Astrocyte (in vitro differentiated cells and primary cell): ENCODE data around the gene EFEMP1. TPM values are rescaled to one million over a fixed set of nuclear protein-coding genes. Genes with fewer than 3 reads are reported as not detected.

Experiments
- DNase-seq: peaks from one replicate; pipeline ENCODE4 v3.0.0-alpha.2; 2010; ENCODE audit warnings: low read depth
- FAIRE-seq: peaks from 2 replicates; lab custom pipeline; 2011; peaks lifted over from hg19 to GRCh38; lab: Jason Lieb, UNC
- H2AFZ ChIP-seq: 2 replicates; pipeline ENCODE4 v1.6.0; 2012; ENCODE audit warnings: low read depth, low read length, inconsistent platforms
- H3K27ac ChIP-seq: 2 replicates; pipeline ENCODE4 v1.5.1; 2011; ENCODE audit warnings: low read depth, low read length, inconsistent platforms
- H3K27me3 ChIP-seq: 2 replicates; pipeline ENCODE4 v1.6.0; 2011; ENCODE audit warnings: low read length, inconsistent platforms; ENCODE audit not compliant: insufficient read depth
- H3K36me3 ChIP-seq: 2 replicates; pipeline ENCODE4 v1.5.1; 2011; ENCODE audit warnings: low read length, inconsistent platforms; ENCODE audit not compliant: insufficient read depth
- H3K4me1 ChIP-seq: 2 replicates; pipeline ENCODE4 v1.5.1; 2011; ENCODE audit warnings: low read length, inconsistent platforms; ENCODE audit not compliant: insufficient read depth
- H3K4me2 ChIP-seq: 2 replicates; pipeline ENCODE4 v1.6.0; 2012; ENCODE audit warnings: low read length, inconsistent platforms
- H3K4me3 ChIP-seq: 2 replicates; pipeline ENCODE4 v1.5.1; 2011; ENCODE audit warnings: low read depth, mild to moderate bottlenecking, low read length, inconsistent platforms; ENCODE audit not compliant: insufficient read depth
- H3K79me2 ChIP-seq: 2 replicates; pipeline ENCODE4 v1.6.0; 2012; ENCODE audit warnings: mild to moderate bottlenecking, low read length, inconsistent platforms; ENCODE audit not compliant: insufficient read depth
- H3K9ac ChIP-seq: 2 replicates; pipeline ENCODE4 v1.6.0; 2012; ENCODE audit warnings: mild to moderate bottlenecking, low read length, inconsistent platforms
- H3K9me3 ChIP-seq: 2 replicates; pipeline ENCODE4 v1.5.1; 2012; ENCODE audit warnings: low read depth, mild to moderate bottlenecking, low read length, inconsistent platforms; ENCODE audit not compliant: insufficient read depth
- H4K20me1 ChIP-seq: 2 replicates; pipeline ENCODE4 v1.6.0; 2012; ENCODE audit warnings: low read length, inconsistent platforms; ENCODE audit not compliant: insufficient read depth
- H3K27ac Mint-ChIP-seq: one replicate; pipeline ENCODE4 v1.8.0; 2021; ENCODE audit warnings: mild to moderate bottlenecking, mixed read lengths; ENCODE audit not compliant: unreplicated experiment
- H3K27me3 Mint-ChIP-seq: one replicate; pipeline ENCODE4 v1.8.0; 2021; ENCODE audit warnings: low read depth, mixed read lengths; ENCODE audit not compliant: unreplicated experiment
- H3K36me3 Mint-ChIP-seq: one replicate; pipeline ENCODE4 v1.8.0; 2021; ENCODE audit warnings: low read depth, mixed read lengths; ENCODE audit not compliant: unreplicated experiment
- H3K4me1 Mint-ChIP-seq: one replicate; pipeline ENCODE4 v1.8.0; 2021; ENCODE audit warnings: low read depth, mixed read lengths; ENCODE audit not compliant: unreplicated experiment
- H3K4me3 Mint-ChIP-seq: one replicate; pipeline ENCODE4 v1.8.0; 2021; ENCODE audit warnings: mild to moderate bottlenecking, moderate library complexity, mixed read lengths; ENCODE audit not compliant: unreplicated experiment
- H3K9me3 Mint-ChIP-seq: one replicate; pipeline ENCODE4 v1.8.0; 2021; ENCODE audit warnings: mild to moderate bottlenecking, mixed read lengths; ENCODE audit not compliant: unreplicated experiment
- CTCF ChIP-seq: IDR thresholded peaks from 2 replicates; pipeline ENCODE4 v1.5.1; 2011; ENCODE audit warnings: low read depth, mild to moderate bottlenecking, inconsistent platforms, low read length, moderate library complexity; ENCODE audit not compliant: insufficient read depth
- EZH2 ChIP-seq: IDR thresholded peaks from 2 replicates; pipeline ENCODE4 v1.6.1; 2012; ENCODE audit warnings: mild to moderate bottlenecking, low read length, inconsistent platforms; ENCODE audit not compliant: insufficient read depth
- total RNA-seq: library from RNA; stranded (reverse); gene quantifications from 2 replicates; pipeline ENCODE4 v1.2.1, GENCODE V29; 2021

Gene EFEMP1
- total RNA-seq, 1 donor from 2014 or later, result 155 TPM

- DNase-seq, result no peak
- Histone ChIP-seq H4K20me1 (no peaks in the 10 kb centered on the region), H3K79me2 (no peaks in the 10 kb centered on the region), H3K4me2 (no peak overlapping the region), H3K4me3 (no peak overlapping the region), H3K36me3 (no peaks in the 10 kb centered on the region), H2AFZ (no peak overlapping the region), H3K27me3 (no peaks in the 10 kb centered on the region), H3K4me1 (peaks cover 34% of the 10 kb centered on the region), H3K9ac (no peak overlapping the region), H3K27ac (no peak overlapping the region), H3K9me3 (no peaks in the 10 kb centered on the region)
- Mint-ChIP-seq H3K9me3 (no peaks in the 10 kb centered on the region), H3K4me1 (peaks cover 30% of the 10 kb centered on the region), H3K36me3 (peaks cover 2% of the 10 kb centered on the region), H3K27me3 (no peaks in the 10 kb centered on the region), H3K27ac (no peak overlapping the region), H3K4me3 (no peak overlapping the region)
- FAIRE-seq, result no peak
- TF ChIP-seq EZH2, result no peak
- no peak for TF ChIP-seq CTCF
Observed at GRCh38 chr2:55860832-55861231, 62.8 kb downstream of the EFEMP1 start.

GRCh38 chr2:55859875-55860274, 63.7 kb downstream of the EFEMP1 start:
- H3K4me1 Mint-ChIP-seq, result peaks cover 28% of the 10 kb centered on the region

More at GRCh38 chr2:55859875-55860274, 63.7 kb downstream of the EFEMP1 start:
- Histone ChIP-seq H3K9me3 (no peaks in the 10 kb centered on the region), H3K79me2 (no peaks in the 10 kb centered on the region), H3K36me3 (no peaks in the 10 kb centered on the region), H3K27ac (no peak overlapping the region), H3K4me2 (no peak overlapping the region), H4K20me1 (no peaks in the 10 kb centered on the region), H3K9ac (no peak overlapping the region), H2AFZ (no peak overlapping the region), H3K4me3 (no peak overlapping the region), H3K27me3 (no peaks in the 10 kb centered on the region), H3K4me1 (peaks cover 27% of the 10 kb centered on the region)
- FAIRE-seq, result no peak
- TF ChIP-seq CTCF (no peak), EZH2 (no peak)
- DNase-seq, result no peak
- Mint-ChIP-seq H3K9me3 (no peaks in the 10 kb centered on the region), H3K4me3 (no peak overlapping the region), H3K27me3 (no peaks in the 10 kb centered on the region), H3K36me3 (peaks cover 2% of the 10 kb centered on the region), H3K27ac (no peak overlapping the region)
